Activated T-helper 1 cell treated with anti-CD3 and anti-CD28 coated beads, Interleukin-12 subunit alpha, Interleukin-12 subunit beta, Interleukin-2, Interleukin-4 antibody, amounts not matched to agents 30 ng/mL and 10 ng/mL and 1 ng/mL, durations not matched to agents 14 hours and 24 hours and 36 hours (primary cell): ENCODE results near the gene RPS19BP1. TPM values are rescaled to one million over a fixed set of nuclear protein-coding genes. Genes with fewer than 3 reads are reported as not detected.

Experiments
- DNase-seq: peaks from one replicate; pipeline ENCODE4 v3.0.0; 2021; ENCODE audit warnings: low spot score
- H3K27ac Mint-ChIP-seq: one replicate; pipeline ENCODE4 v1.8.0; 2021; ENCODE audit warnings: mild to moderate bottlenecking, mixed read lengths
- H3K27me3 Mint-ChIP-seq: one replicate; pipeline ENCODE4 v1.8.0; 2022; ENCODE audit warnings: mild to moderate bottlenecking, moderate library complexity, mixed read lengths; ENCODE audit not compliant: insufficient read depth
- H3K36me3 Mint-ChIP-seq: one replicate; pipeline ENCODE4 v1.8.0; 2021; ENCODE audit warnings: low read depth, mixed read lengths
- H3K4me1 Mint-ChIP-seq: one replicate; pipeline ENCODE4 v1.8.0; 2021; ENCODE audit warnings: low read depth, mixed read lengths
- H3K4me3 Mint-ChIP-seq: one replicate; pipeline ENCODE4 v1.8.0; 2021; ENCODE audit warnings: mild to moderate bottlenecking, moderate library complexity, mixed read lengths
- H3K9me3 Mint-ChIP-seq: one replicate; pipeline ENCODE4 v1.8.0; 2021; ENCODE audit warnings: mixed read lengths
- intact Hi-C: fragments of 100-400 bp; cut with micrococcal nuclease; formaldehyde crosslinking; loops from one replicate; pipeline ENCODE4 v1.15.1; 2024
- total RNA-seq: library from RNA; stranded (reverse); gene quantifications from 2 replicates; pipeline ENCODE4 v1.2.3, GENCODE V29; 2022

Gene RPS19BP1
- 98.7 and 101 TPM in 2 replicates for total RNA-seq

- peak; percentile 99 for DNase-seq
- H3K4me3 Mint-ChIP-seq = peak within 1 kb of the TSS; percentile 96
- no peaks in the 10 kb centered on the region for H3K27me3 Mint-ChIP-seq
- peak within 1 kb of the TSS; percentile 93 for H3K27ac Mint-ChIP-seq
- intact Hi-C loops = loop anchor here (1.0 to 5.0 kb wide), 9 partner anchors 12 to 1104 kb away; partner anchors contain the start of genes ATF4, MIEF1, MRTFA and RPL3
- no peaks in the 10 kb centered on the region for H3K9me3 Mint-ChIP-seq
- peaks cover 52% of the 10 kb centered on the region for H3K4me1 Mint-ChIP-seq
- peaks cover 33% of the 10 kb centered on the region for H3K36me3 Mint-ChIP-seq
Observed at GRCh38 chr22:39532215-39533073, at the start of gene RPS19BP1. Gene RPS19BP1, minus strand, starts transcription at chr22:39532748. Its CDS starts 10 bp downstream, at chr22:39532738.

GRCh38 chr22:39581303-39581702, 48.8 kb upstream of the RPS19BP1 start:
- DNase-seq = no peak
- H3K27ac Mint-ChIP-seq = no peak overlapping the region
- H3K4me1 Mint-ChIP-seq = no peaks in the 10 kb centered on the region
- H3K9me3 Mint-ChIP-seq = peaks cover 10% of the 10 kb centered on the region
- intact Hi-C loops = no loop called here
- no peaks in the 10 kb centered on the region for H3K36me3 Mint-ChIP-seq
- H3K27me3 Mint-ChIP-seq = peaks cover 21% of the 10 kb centered on the region
- H3K4me3 Mint-ChIP-seq = no peak overlapping the region

GRCh38 chr22:39580795-39581194, 48.2 kb upstream of the RPS19BP1 start:
- Mint-ChIP-seq H3K4me1 (no peaks in the 10 kb centered on the region), H3K9me3 (peaks cover 10% of the 10 kb centered on the region), H3K27me3 (peaks cover 24% of the 10 kb centered on the region), H3K27ac (no peak overlapping the region), H3K4me3 (no peak overlapping the region), H3K36me3 (no peaks in the 10 kb centered on the region)
- intact Hi-C loops = no loop called here
- DNase-seq = no peak

- intact Hi-C loops = no loop called here
- H3K27me3 Mint-ChIP-seq = peaks cover 31% of the 10 kb centered on the region
- H3K4me1 Mint-ChIP-seq = no peaks in the 10 kb centered on the region
- no peak overlapping the region for H3K4me3 Mint-ChIP-seq
- H3K9me3 Mint-ChIP-seq = peaks cover 10% of the 10 kb centered on the region
- H3K27ac Mint-ChIP-seq = no peak overlapping the region
- H3K36me3 Mint-ChIP-seq = no peaks in the 10 kb centered on the region
- DNase-seq = no peak
Observed at GRCh38 chr22:39580006-39580441, 47.5 kb upstream of the RPS19BP1 start.

- no peak overlapping the region for H3K4me3 Mint-ChIP-seq
- DNase-seq = no peak
- H3K27me3 Mint-ChIP-seq = peaks cover 22% of the 10 kb centered on the region
- no peaks in the 10 kb centered on the region for H3K36me3 Mint-ChIP-seq
- H3K4me1 Mint-ChIP-seq = no peaks in the 10 kb centered on the region
- peaks cover 2% of the 10 kb centered on the region for H3K9me3 Mint-ChIP-seq
- no peak overlapping the region for H3K27ac Mint-ChIP-seq
- intact Hi-C loops = no loop called here
Observed at GRCh38 chr22:39577900-39578299, 45.4 kb upstream of the RPS19BP1 start.

GRCh38 chr22:39577366-39577765, 44.8 kb upstream of the RPS19BP1 start:
- no peaks in the 10 kb centered on the region for H3K9me3 Mint-ChIP-seq
- no peak overlapping the region for H3K4me3 Mint-ChIP-seq
- intact Hi-C loops = no loop called here
- no peaks in the 10 kb centered on the region for H3K36me3 Mint-ChIP-seq
- no peaks in the 10 kb centered on the region for H3K4me1 Mint-ChIP-seq
- no peak overlapping the region for H3K27ac Mint-ChIP-seq
- DNase-seq = no peak
- H3K27me3 Mint-ChIP-seq = peaks cover 20% of the 10 kb centered on the region

GRCh38 chr22:39576027-39576426, 43.5 kb upstream of the RPS19BP1 start:
- no peaks in the 10 kb centered on the region for H3K4me1 Mint-ChIP-seq
- no peak overlapping the region for H3K27ac Mint-ChIP-seq
- H3K36me3 Mint-ChIP-seq = no peaks in the 10 kb centered on the region
- H3K4me3 Mint-ChIP-seq = no peak overlapping the region
- intact Hi-C loops = no loop called here
- H3K9me3 Mint-ChIP-seq = no peaks in the 10 kb centered on the region
- peaks cover 20% of the 10 kb centered on the region for H3K27me3 Mint-ChIP-seq
- no peak for DNase-seq

- no peak overlapping the region for H3K27ac Mint-ChIP-seq
- intact Hi-C loops = no loop called here
- H3K9me3 Mint-ChIP-seq = no peaks in the 10 kb centered on the region
- H3K4me1 Mint-ChIP-seq = no peaks in the 10 kb centered on the region
- no peak overlapping the region for H3K4me3 Mint-ChIP-seq
- no peak for DNase-seq
- peaks cover 20% of the 10 kb centered on the region for H3K27me3 Mint-ChIP-seq
- H3K36me3 Mint-ChIP-seq = no peaks in the 10 kb centered on the region
Observed at GRCh38 chr22:39575552-39575825, 42.9 kb upstream of the RPS19BP1 start.

GRCh38 chr22:39574779-39575551, 42.4 kb upstream of the RPS19BP1 start:
- H3K4me1 Mint-ChIP-seq = no peaks in the 10 kb centered on the region
- H3K27me3 Mint-ChIP-seq = peaks cover 20% of the 10 kb centered on the region
- H3K27ac Mint-ChIP-seq = no peak overlapping the region
- intact Hi-C loops = no loop called here
- no peaks in the 10 kb centered on the region for H3K36me3 Mint-ChIP-seq
- H3K4me3 Mint-ChIP-seq = no peak overlapping the region
- H3K9me3 Mint-ChIP-seq = no peaks in the 10 kb centered on the region
- no peak for DNase-seq

GRCh38 chr22:39571538-39571937, 39.0 kb upstream of the RPS19BP1 start:
- no peak overlapping the region for H3K4me3 Mint-ChIP-seq
- H3K27me3 Mint-ChIP-seq = peaks cover 13% of the 10 kb centered on the region
- DNase-seq = no peak
- H3K9me3 Mint-ChIP-seq = no peaks in the 10 kb centered on the region
- H3K36me3 Mint-ChIP-seq = no peaks in the 10 kb centered on the region
- H3K27ac Mint-ChIP-seq = no peak overlapping the region
- intact Hi-C loops = no loop called here
- peaks cover 13% of the 10 kb centered on the region for H3K4me1 Mint-ChIP-seq

- no peak within 1 kb of the TSS for H3K4me3 Mint-ChIP-seq
- intact Hi-C loops = no loop called here
- no peaks in the 10 kb centered on the region for H3K36me3 Mint-ChIP-seq
- DNase-seq = no peak
- H3K27me3 Mint-ChIP-seq = peaks cover 8% of the 10 kb centered on the region
- H3K9me3 Mint-ChIP-seq = peaks cover 4% of the 10 kb centered on the region
- no peak within 1 kb of the TSS for H3K27ac Mint-ChIP-seq
- H3K4me1 Mint-ChIP-seq = peaks cover 13% of the 10 kb centered on the region
Observed at GRCh38 chr22:39570665-39571064, 38.1 kb upstream of the RPS19BP1 start, which contains the start of gene CACNA1I. Gene CACNA1I, plus strand, starts transcription at chr22:39570753. Its CDS starts 0 bp downstream, at chr22:39570753.

- no peak overlapping the region for H3K27ac Mint-ChIP-seq
- no peaks in the 10 kb centered on the region for H3K36me3 Mint-ChIP-seq
- H3K4me3 Mint-ChIP-seq = no peak overlapping the region
- DNase-seq = no peak
- H3K27me3 Mint-ChIP-seq = peaks cover 4% of the 10 kb centered on the region
- intact Hi-C loops = no loop called here
- H3K9me3 Mint-ChIP-seq = peaks cover 8% of the 10 kb centered on the region
- peaks cover 13% of the 10 kb centered on the region for H3K4me1 Mint-ChIP-seq
Observed at GRCh38 chr22:39570226-39570625, 37.7 kb upstream of the RPS19BP1 start.

- Mint-ChIP-seq H3K27ac (no peak overlapping the region), H3K27me3 (no peaks in the 10 kb centered on the region), H3K4me3 (no peak overlapping the region), H3K36me3 (no peaks in the 10 kb centered on the region), H3K4me1 (peaks cover 13% of the 10 kb centered on the region), H3K9me3 (peaks cover 8% of the 10 kb centered on the region)
- no peak for DNase-seq
- intact Hi-C loops = no loop called here
Observed at GRCh38 chr22:39569066-39569465, 36.5 kb upstream of the RPS19BP1 start.
